ENCODE data around the gene DLST.

DNA sequence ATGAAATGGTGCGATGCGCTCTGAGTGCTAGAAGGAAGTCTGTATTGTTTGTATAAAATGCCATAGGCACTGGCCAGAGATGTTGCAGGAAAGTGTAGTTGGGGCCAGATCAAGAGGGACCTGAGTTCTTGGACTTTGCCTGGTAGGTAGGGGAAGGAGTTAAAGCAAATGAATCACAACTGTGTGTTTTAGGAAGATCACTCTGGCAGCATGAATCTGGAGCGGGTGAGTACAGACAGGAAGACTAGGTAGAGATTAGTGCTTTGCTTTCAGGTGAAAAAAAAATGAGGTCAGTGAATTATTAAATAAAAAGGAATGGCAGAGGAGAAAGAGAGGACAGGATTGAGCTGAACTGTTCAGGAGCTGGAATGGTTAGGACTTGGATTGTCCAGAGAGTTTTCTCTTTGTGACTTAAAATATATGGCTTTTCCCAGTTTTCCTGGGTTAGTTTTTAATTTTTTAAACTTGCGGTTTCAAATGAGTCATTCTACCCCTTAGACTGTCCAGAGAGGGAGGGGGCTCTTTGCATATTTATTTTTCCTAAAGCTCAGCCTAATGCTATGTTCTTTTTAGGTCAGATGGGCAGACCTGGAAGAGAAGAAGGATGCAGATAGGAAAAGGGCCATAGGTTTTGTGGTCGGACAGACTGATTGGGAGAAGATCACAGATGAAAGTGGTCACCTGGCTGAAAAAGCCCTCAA, 46.9 kb upstream of the DLST start:
- TF ChIP-seq, protein P1, sequence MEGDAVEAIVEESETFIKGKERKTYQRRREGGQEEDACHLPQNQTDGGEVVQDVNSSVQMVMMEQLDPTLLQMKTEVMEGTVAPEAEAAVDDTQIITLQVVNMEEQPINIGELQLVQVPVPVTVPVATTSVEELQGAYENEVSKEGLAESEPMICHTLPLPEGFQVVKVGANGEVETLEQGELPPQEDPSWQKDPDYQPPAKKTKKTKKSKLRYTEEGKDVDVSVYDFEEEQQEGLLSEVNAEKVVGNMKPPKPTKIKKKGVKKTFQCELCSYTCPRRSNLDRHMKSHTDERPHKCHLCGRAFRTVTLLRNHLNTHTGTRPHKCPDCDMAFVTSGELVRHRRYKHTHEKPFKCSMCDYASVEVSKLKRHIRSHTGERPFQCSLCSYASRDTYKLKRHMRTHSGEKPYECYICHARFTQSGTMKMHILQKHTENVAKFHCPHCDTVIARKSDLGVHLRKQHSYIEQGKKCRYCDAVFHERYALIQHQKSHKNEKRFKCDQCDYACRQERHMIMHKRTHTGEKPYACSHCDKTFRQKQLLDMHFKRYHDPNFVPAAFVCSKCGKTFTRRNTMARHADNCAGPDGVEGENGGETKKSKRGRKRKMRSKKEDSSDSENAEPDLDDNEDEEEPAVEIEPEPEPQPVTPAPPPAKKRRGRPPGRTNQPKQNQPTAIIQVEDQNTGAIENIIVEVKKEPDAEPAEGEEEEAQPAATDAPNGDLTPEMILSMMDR (IDR thresholded peaks at IDR 0.05; ENCODE audit: low read depth, low read length), result no peak
- no peak for TF ChIP-seq POLR2A (IDR thresholded peaks at IDR 0.05; ENCODE audit: extremely low read depth, insufficient read length)

Measured in NB4 (cell line).